NCI-H1105 treated with DMSO at 0.1 percent for 48 hours (cell line): ENCODE data around the gene PDSS2.
"Not testable (repeated sequence)": the region's sequence is repeated elsewhere in the genome, so short reads cannot be mapped to it uniquely, and the experiment has no call there.

Source experiments
- DNase-seq: peaks from one replicate; lab custom pipeline; 2025; lab: John Stamatoyannopoulos, UW

The PDSS2 gene

DNA sequence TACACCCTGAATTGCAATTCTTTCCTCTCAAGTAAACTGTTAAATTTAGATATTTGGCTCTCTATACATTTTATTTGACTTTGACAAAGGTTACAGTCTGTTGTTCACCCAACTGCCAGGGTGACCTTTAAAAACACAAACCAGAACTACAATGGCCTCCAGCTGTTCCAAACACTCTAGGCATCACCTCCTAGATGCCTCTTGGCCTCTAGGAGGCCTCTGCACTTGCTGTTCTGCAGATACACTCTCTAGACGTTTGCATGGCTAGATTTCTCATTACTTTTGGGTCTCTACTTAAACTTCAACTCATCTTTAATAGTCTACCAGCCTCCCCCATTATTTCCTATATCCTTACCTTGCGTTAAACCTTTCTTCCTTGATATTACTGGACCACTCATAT is 241.2 kb downstream of the PDSS2 start:
- no peak for DNase-seq

- peak; percentile 46 for DNase-seq
Observed at GRCh38 chr6:107217248-107217647, 242.1 kb downstream of the PDSS2 start.

DNA sequence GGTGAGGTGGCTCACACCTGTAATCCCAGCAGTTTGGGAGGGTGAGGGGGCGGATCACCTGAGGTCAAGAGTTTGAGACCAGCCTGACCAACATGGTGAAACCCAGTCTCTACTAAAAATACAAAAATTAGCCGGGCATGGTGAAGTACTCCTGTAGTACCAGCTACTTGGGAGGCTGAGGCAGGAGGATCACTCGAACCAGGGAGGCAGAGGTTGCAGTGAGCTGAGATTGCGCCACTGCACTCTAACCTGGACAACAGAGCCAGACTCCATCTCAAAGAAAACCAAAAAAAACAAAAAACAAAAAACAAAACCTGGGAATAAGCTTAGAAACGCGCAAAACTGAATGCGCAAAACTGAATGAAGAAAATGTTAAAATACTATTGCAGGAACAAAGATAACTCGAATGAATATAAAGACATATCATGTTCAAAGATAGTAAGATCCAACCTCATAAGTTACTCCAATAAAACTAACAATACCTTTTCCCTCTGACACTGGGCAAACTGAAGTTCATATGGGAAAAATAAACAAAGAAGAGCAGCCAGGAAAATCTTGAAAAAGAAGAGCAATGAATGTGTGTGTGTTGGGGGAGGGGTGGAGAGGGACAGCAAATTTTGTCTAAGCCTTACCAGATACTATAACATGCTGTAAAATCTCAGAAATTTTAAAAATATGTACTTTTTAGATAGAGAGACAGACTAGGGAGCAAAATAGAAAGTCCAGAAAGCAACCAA is 243.0 kb downstream of the PDSS2 start:
- DNase-seq, result no peak

GRCh38 chr6:107215334-107215733 is 244.0 kb downstream of the PDSS2 start:
- no peak for DNase-seq

- no peak for DNase-seq
Observed at GRCh38 chr6:107214655-107215054, 244.7 kb downstream of the PDSS2 start.

GRCh38 chr6:107209406-107210305 is 249.7 kb downstream of the PDSS2 start:
- no peak for DNase-seq

DNA sequence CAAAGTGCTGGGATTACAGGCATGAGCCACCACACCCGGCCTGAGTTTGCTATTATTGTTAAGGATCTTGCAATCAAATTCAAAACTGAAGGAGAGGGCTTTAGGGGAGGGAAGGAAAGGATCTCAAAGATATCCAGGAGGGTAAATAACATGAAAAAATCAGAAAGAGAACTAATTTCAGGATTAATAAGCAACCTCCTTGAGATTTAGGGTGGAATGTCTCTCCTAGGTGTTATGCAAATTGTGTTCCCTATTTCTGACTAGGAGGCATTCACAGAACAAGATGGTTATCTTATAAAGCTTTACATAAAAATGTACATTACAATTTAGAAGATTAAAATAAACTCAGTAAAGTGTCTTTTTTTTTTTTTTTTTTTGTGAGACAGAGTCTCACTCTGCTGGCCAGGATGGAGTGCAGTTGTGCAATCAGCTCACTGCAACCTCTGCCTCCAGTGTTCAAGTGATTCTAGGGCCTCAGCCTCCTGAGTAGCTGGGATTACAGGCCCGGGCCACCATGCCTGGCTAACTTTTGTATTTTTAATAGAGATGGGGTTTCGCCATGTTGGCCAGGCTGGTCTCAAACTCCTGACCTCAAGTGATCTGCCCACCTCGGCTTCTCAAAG is 252.0 kb downstream of the PDSS2 start:
- DNase-seq, result no peak

DNA sequence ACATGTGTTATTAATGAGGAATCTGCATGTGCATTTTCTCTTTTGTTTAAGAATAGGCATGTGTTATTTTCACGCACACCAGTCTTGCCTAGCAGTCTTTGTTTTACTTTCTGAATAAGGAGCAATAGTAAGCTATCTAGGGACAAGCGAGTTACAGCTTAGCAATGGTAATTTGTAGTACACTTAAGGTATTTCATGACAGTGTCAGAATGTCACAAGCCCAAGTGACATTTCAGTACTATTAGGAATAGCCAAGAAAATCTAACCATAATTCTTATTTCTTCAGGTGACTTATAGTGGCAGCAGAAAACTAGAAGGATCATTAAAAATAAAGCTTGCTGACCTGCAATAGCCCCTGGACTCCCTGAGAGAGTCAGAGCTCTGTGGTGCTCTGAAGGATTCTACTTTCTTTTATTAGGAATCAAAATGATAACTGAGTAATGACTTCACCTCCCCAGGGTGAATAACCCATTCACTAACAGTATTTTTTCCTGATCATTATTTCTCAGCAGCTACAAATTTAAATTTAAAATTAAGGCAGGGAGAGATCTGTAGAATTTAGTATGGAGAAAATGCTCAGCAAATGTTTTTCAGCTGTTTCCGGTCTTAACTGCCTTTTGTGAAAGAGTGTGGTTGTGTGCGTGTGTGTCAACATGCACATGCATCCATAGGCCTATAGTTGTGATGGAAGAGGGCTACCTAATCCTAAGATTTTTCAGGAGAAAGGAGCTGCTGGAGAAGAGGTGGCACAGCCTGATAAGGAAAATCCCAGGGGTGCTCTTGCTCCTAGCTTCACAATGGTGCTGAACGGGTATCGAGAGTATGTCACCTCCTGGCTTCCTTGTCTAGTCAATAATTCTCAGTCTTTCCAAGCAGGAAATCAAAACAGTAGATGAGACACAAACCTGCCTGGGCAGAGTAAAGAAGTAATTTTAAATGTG is 254.0 kb downstream of the PDSS2 start:
- no peak for DNase-seq

DNA sequence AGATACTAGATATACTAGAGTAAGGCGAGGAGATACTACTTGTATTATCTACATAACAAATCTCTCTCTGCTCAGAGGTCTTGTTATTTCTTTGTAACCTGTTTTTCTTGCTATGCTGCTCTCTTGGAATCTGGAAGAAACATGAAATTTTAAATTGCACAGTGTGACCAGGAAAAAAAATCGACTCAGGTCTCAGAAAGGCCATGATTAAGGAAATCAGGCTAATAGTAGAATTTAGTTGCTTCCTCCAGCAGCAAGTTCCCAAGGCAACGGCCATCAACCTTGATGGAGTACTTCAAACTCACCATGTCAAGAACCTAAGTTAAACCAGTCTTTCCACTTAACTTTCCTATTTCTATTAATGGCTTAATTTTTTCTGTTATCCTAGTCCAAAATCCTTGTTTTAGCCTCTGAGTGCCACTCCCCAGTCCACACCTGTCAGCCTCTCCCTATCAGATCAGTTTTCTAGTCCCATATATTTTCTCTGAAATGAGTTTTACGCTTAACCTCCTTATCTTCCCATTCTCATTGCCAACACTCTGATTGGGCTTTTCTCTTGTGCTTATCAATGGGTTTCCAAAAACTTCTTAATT is 256.4 kb downstream of the PDSS2 start:
- DNase-seq, result peak; percentile 23

DNA sequence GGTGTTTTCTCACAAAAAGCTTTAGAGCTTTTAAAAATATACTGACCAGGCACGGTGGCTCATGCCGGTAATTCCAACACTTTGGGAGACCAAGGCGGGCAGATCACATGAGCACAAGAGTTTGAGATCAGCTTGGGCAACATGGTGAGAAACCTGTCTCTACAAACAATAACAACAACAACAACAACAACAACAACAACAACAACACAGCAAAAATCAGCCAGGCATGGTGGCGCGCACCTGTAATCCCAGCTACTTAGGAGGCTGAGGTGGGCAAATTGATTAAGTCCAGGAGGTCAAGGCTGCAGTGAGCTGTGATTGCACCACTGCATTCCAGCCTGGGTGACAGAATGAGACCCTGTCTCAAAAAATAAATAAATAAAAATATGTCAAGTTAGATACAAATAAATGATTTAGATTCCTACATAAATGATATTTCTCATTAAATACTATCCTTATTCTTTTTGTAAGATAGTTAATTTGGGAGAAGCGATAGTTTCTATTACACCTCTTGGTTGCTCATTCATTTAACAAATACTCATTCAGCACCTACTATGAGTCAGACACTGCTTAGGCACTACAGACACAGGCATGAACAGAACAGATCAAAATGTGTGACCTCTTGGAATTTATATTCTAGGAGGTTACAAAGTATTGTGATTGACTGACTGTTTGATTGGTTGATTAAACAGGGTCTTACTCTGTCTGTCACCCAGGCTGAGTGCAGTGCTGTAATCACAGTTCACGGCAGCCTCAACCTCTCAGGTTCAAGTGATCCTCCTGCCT is 260.5 kb downstream of the PDSS2 start:
- DNase-seq, result no peak

DNA sequence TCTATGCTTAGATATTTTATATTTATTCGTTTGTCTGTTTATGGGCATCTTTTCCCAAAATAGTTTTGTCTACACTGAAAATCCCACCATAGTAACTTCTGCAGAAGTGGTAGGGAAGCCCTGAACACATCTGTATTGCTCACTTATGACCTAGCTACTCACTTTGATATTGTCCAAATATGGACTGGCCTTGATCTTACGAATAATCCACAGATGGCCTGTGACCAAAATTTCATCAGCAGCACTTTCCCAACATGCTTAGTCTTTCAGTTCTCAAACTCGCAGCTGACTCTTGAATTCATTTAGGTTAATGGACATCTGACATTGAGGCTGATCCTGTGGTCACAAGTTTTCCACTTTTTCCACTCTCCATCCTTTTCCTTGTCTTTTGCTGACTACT is 263.2 kb downstream of the PDSS2 start:
- DNase-seq, result no peak

- DNase-seq, result not testable (repeated sequence)
Observed at GRCh38 chr6:107194723-107195122, 264.6 kb downstream of the PDSS2 start.

GRCh38 chr6:107192830-107193229 is 266.5 kb downstream of the PDSS2 start:
- DNase-seq, result peak; percentile 63

DNA sequence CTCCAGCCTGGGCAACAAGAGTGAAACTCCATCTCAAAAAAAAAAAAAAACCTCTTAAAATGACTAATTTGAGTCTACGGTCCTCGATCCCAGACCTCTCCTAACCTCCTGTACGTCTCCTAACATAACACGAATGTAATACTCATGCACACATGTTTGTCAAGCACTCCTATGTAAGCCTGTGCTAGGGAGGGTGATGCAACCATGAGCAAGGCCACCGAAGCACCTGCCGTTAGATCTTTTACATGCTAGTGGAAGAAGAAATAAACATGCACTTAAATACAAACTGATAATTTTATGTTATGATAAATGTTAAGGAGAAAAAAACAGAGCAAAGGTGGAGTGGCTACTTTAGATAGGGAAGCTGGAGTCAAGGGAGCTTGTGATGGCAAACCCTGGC is 271.7 kb downstream of the PDSS2 start:
- no peak for DNase-seq

- DNase-seq, result no peak
Observed at GRCh38 chr6:107186047-107186446, 273.3 kb downstream of the PDSS2 start.

DNA sequence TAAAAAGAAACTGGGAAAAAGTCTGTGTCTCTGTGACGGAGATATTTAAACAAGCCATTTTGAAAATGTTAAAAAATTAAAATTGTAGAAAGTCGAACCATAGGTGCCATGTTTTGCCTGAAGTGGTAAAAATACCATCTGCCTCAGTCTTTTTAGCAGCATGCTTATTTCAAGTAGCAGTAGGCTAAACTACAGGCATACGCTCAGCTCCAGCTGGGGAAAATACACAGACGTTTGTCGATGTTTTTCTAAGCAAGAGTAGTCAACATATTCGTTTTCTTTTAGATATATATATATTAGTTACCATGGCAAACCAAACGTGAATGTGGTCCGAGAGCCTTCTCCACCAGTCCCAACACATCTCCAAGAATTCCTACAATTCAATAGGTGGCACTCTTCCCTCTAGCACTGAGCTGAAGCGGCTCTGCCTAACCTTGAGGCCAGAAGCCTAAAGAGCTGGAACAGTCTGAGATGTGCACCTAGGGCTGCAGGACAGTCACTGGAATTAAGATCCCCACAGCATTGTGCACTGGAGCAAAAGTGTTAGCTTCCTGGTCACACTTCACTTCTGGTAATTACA is 273.9 kb downstream of the PDSS2 start:
- peak; percentile 25 for DNase-seq

GRCh38 chr6:107184435-107184834 is 274.9 kb downstream of the PDSS2 start:
- DNase-seq, result no peak

GRCh38 chr6:107180099-107180498 is 279.3 kb downstream of the PDSS2 start:
- DNase-seq, result no peak

DNA sequence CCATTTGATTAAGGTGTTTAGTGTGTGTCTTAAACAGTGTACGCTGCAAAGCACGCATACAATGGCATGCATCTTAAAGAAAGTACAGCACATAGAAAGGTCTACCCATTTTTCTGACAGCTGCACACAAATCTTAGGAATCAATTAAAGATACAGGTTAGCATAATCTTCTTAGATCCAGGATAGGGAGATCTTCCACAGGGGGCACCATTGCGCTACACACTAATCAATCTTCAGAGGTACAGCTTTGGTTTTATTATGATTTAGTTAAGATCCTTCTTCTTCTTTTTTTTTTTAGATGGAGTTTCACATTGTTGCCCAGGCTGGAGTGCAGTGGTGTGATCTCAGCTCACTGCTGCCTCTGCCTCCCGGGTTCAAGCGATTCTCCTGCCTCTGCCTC is 280.4 kb downstream of the PDSS2 start:
- DNase-seq, result peak; percentile 30

DNA sequence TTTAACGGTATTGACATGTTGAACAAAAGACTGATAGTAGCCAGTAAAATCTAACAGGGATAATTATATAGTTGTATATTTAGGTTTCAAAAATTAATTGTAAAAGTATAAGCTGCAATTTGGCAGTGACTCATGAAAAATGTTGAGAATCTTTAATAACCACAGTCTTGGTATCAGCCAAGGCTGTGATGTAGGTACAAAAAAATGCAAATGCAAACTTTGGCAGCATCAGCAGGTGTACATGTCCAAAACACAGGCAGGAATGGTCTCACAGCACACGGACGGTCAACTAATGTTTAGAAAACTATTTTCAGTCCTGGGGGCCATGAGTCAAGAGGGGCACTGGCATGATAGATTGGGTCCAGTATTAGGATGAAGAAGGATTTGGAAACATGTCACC is 285.6 kb downstream of the PDSS2 start:
- DNase-seq, result no peak
